Left lung (tissue), 10 donors: ENCODE measurements around the gene TTC31. TPM values are rescaled to one million over a fixed set of nuclear protein-coding genes. Genes with fewer than 3 reads are reported as not detected.
"Not testable (repeated sequence)": the region's sequence is repeated elsewhere in the genome, so short reads cannot be mapped to it uniquely, and the experiment has no call there.

Source experiments
- ATAC-seq: fragments of 200-7000 bp; cut with Tn5 transposase; one replicate; pipeline ENCODE4 v1.9.1; 2020; ENCODE audit warnings: moderate library complexity
- DNase-seq, 4 donors: peaks; one replicate each; pipeline ENCODE4 v3.0.0-alpha.2; 2013 to 2020
- H3K27ac ChIP-seq, 2 donors: fragments of 200-600 bp; sonication (generic) in 1 of 2; one replicate each; pipeline versions ENCODE4 v1.5.0 to v1.8.0; 2020 to 2021
- H3K27me3 ChIP-seq, 2 donors: fragments of 200-600 bp; sonication (generic) in 1 of 2; one replicate each; pipeline versions ENCODE4 v1.5.0 to v1.8.0; 2020 to 2021
- H3K36me3 ChIP-seq, 2 donors: fragments of 200-600 bp; sonication (generic) in 1 of 2; one replicate each; pipeline versions ENCODE4 v1.5.0 to v1.8.0; 2020 to 2021
- H3K4me1 ChIP-seq, 2 donors: fragments of 200-600 bp; one replicate each; pipeline ENCODE4 v1.8.0; 2021
- H3K4me3 ChIP-seq, 2 donors: fragments of 200-600 bp; sonication (generic) in 1 of 2; one replicate each; pipeline versions ENCODE4 v1.5.0 to v1.8.0; 2020 to 2021; ENCODE audit warnings: mild to moderate bottlenecking in 1 of 2
- H3K9me3 ChIP-seq, 2 donors: fragments of 200-600 bp; sonication (generic) in 1 of 2; one replicate each; pipeline versions ENCODE4 v1.5.0 to v1.8.0; 2020 to 2021
- intact Hi-C, 2 donors: fragments of 100-400 bp; cut with DNase I; formaldehyde crosslinking; loops; one replicate each; pipeline versions ENCODE4 v1.11.2 to v1.14.2; 2022
- polyA plus RNA-seq, 6 donors: library from polyadenylated mRNA; unstranded; fragments of 120-200 nt; gene quantifications; one replicate each; pipeline ENCODE4 v1.2.1, GENCODE V29; 2013; ENCODE audit not compliant: insufficient read length in 6 of 6
- total RNA-seq, 2 donors: library from RNA; stranded (reverse); fragmentation: NEBNext Ultra II Directional; extraction: Animal tissue kit (Norgen Biotek cat#: 25700); gene quantifications; one replicate each; pipeline ENCODE4 v1.2.1, GENCODE V29; 2021
- TF ChIP-seq, protein P1 (sequence below), 2 donors: fragments of 200-600 bp; sonication (generic) in 1 of 2; IDR thresholded peaks; one replicate each; pipeline versions ENCODE4 v1.5.0 to v1.8.0; 2021; ENCODE audit warnings: antibody characterized with exemption in 2 of 2
- donor health status: DM: no; HTN: yes; CAD: no.
- donor health status: DM: no; HTN: no; CAD: no.

TTC31 gene
- total and polyA plus RNA-seq, 8 donors: 22.1 to 38.4 (median 33.5) TPM

DNA sequence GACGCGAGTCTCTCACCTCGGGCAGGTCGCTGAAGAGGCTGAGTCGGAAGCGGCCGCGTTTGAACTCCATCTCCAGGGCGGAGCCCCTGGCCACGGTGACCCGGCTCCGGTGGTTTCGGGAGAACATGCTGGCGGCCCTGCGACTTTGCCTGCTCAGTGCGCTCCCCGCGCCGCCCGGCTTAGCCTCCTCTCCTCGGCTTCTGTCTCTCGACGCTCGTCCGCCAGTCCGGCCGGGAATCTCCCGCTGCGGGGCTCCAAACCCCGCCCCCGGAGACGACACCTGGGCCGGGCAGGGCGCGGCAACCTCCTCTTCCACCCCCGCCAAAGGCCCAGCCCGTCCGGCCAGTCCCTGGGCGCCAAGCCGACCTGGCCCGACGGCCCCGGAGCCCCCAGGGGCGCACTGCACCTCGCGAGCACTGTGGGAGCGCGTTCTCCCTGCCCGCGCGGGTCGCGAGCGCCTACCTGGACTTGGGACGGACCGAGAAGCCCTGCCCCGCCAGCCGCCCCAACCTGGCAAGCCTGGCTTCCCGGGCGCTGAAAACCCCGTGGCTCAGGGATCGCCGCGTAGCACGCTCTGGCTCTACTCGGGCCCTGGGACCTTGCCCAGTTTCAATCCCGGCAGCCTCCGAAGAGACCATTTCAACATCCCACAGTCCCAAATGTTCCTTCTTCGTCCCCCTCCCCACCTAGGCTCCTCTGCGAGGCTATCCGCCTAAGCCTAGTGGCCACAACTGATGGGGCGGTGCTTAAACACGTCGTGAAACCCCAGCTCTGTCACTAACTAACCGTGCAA, 41.0 kb upstream of the TTC31 start, which contains the start of gene RTKN:
Gene RTKN, minus strand, starts transcription at position 248 of the 793 bp plus-strand sequence. Its CDS starts 121 bp downstream, at position 127.
- DNase-seq (peak; percentile 28 to 90 (median 62)), ATAC-seq (peak; percentile 78)
- Histone ChIP-seq H3K36me3 (no peaks in the 10 kb centered on the region), H3K4me1 (peaks cover 5 to 39% of the 10 kb centered on the region in 2 donors), H3K4me3 (peak within 1 kb of the TSS; percentile 47 to 50), H3K9me3 (no peaks in the 10 kb centered on the region), H3K27ac (peak within 1 kb of the TSS; percentile 77 to 81), H3K27me3 (peaks cover 5 to 61% of the 10 kb centered on the region in 2 donors)
- TF ChIP-seq, protein P1, sequence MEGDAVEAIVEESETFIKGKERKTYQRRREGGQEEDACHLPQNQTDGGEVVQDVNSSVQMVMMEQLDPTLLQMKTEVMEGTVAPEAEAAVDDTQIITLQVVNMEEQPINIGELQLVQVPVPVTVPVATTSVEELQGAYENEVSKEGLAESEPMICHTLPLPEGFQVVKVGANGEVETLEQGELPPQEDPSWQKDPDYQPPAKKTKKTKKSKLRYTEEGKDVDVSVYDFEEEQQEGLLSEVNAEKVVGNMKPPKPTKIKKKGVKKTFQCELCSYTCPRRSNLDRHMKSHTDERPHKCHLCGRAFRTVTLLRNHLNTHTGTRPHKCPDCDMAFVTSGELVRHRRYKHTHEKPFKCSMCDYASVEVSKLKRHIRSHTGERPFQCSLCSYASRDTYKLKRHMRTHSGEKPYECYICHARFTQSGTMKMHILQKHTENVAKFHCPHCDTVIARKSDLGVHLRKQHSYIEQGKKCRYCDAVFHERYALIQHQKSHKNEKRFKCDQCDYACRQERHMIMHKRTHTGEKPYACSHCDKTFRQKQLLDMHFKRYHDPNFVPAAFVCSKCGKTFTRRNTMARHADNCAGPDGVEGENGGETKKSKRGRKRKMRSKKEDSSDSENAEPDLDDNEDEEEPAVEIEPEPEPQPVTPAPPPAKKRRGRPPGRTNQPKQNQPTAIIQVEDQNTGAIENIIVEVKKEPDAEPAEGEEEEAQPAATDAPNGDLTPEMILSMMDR (IDR thresholded peaks at IDR 0.05): no peak
- intact Hi-C loops: no loop called here

DNA sequence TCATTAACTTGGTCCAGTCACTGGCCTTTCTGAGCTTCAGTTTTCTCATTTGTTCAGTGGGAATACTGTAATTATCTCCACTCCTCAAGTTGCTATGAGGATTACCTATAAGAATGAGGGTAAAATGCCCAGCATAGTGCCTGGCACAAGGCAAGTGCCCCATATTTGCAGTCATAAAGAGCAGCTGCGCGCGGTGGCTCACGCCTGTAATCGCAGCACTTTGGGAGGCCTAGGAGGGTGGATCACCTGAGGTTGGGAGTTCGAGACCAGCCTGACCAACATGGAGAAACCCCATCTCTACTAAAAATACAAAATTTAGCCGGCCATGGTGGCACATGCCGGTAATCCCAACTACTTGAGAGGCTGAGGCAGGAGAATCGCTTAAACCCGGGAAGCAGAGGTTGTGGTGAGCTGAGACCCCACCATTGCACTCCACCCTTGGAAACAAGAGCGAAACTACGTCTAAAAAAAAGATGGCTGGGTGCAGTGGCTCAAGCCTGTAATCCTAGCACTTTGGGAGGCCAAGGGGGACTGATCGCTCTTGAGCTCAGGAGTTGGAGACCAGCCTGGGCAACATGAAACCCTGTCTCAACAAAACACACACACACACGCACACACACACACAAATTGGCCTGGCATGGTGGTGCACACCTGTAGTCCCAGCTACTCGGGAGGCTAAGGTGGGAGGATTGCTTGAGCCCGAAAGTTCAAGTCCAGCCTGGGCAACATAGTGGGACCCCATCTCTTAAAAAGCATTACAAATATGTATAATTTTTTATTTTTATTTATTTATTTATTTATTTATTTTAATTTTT, 40.2 kb upstream of the TTC31 start:
- Histone ChIP-seq H3K4me1 (peaks cover 5 to 37% of the 10 kb centered on the region in 2 donors), H3K27me3 (peaks cover 5 to 61% of the 10 kb centered on the region in 2 donors), H3K27ac (peak overlapping the region; percentile 77 to 81), H3K4me3 (peak overlapping the region in 1 of 2 donors; percentile 50)
- H3K36me3 ChIP-seq, H3K9me3 ChIP-seq, ATAC-seq, DNase-seq, intact Hi-C loops: not testable (repeated sequence)

DNA sequence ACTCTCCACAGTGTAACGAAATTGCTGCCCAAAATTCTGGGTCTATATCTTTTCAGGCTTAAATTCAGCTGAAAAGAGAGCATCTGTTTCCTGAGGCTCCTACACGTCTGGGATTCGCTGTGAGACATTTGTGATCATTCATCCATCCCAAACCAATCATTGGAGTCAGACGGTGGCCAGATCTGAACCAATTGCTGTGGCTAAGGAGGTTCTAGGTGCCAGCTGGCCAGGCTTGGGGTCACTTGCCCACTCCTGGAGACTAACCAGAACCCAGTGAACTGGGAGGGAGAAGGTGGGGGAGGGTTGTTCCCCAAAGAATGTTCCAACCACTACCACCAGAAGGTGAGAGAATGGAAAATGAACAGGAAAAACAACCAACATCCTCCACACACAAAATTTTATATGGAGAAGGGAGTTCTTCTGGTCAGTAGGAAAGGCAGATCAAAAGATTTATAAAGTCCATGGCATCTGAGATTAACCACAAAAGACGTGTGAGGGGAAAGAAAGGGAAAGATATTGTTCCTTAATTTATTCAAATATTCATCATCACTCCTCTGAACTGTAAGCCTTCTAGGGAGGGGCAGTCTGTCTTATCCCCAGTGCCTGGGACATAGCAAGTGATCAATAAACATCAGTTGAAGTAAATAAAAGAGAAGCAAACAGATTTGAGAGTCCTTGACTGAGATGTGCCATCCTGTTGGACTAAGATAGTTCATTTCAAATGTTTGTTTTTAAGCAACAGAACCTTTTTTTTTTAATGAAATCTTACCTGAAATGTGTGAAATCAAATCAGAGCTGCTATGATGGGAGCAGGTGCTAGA, 38.2 kb upstream of the TTC31 start:
- no peak for ATAC-seq
- Histone ChIP-seq H3K27me3 (peaks cover 5 to 49% of the 10 kb centered on the region in 2 donors), H3K27ac (no peak overlapping the region), H3K36me3 (no peaks in the 10 kb centered on the region), H3K9me3 (no peaks in the 10 kb centered on the region), H3K4me1 (peaks cover 3 to 24% of the 10 kb centered on the region in 2 donors), H3K4me3 (no peak overlapping the region)
- TF ChIP-seq, protein P1 (IDR thresholded peaks at IDR 0.05): no peak
- no peak for DNase-seq
- intact Hi-C loops: no loop called here

DNA sequence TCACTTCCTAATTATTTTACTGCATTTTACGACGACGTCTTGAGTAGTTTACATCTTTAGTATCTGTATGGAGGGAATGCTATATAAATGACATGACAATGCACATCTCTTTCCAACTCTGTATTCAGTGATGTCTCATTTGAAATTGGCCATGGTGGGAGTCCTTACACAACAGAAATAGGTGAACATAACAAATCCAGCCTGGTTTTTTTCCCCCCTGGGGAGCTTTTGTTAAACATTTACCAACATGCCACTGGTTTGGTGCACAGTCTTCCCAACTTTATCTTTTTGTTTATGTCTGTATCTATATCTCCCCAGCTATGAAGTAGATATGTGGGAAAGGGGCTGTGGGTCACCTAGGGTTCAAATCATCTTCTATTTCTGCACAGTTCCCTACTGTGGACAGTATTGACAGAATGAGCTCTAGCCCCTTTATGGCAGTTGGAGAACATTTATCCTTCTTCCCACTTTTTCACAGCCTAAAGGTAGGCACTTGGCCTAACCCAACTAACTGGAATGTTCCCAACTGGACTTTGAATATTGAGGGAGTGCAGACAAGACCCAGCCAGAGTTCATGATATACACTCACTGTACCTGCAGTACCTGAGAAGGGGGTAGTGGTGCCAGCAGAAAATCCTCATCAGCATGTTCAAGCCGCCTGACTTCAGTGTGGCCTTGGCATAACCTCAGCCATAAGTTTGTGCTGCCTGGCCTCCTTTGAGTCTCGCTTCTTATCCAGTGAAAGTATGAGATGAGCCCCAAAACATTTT, 35.5 kb upstream of the TTC31 start:
- Histone ChIP-seq H3K9me3 (no peaks in the 10 kb centered on the region), H3K4me1 (no peaks in the 10 kb centered on the region), H3K27ac (no peak overlapping the region), H3K27me3 (peaks cover 0 to 22% of the 10 kb centered on the region in 2 donors), H3K4me3 (no peak overlapping the region), H3K36me3 (no peaks in the 10 kb centered on the region)
- DNase-seq: no peak
- intact Hi-C loops: no loop called here
- TF ChIP-seq, protein P1 (IDR thresholded peaks at IDR 0.05): no peak
- no peak for ATAC-seq

DNA sequence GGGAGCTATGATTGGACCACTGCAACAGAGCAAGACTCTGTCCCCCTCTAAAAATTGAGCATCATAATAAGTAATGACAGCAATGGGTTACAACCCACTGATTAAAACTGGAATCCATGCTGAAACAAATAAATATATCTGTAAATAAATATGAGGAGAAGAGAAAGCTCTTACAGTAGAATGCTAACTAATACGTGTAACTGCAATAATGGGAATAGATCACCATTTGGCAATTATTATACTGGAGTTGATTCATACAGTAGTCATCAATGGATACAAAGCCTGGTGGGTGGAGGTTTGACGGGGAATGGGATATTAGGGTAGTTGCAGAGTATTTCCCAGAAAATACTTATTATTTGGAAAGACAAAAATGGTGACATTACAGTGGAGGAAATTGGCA, 34.1 kb upstream of the TTC31 start:
- no peak overlapping the region for H3K4me3 ChIP-seq
- DNase-seq (no peak), ATAC-seq (no peak)
- H3K9me3 ChIP-seq: no peaks in the 10 kb centered on the region
- H3K27me3 ChIP-seq: peaks cover 0 to 9% of the 10 kb centered on the region in 2 donors
- H3K27ac ChIP-seq: no peak overlapping the region
- TF ChIP-seq, protein P1 (IDR thresholded peaks at IDR 0.05): no peak
- H3K4me1 ChIP-seq: no peaks in the 10 kb centered on the region
- intact Hi-C loops: no loop called here
- H3K36me3 ChIP-seq: no peaks in the 10 kb centered on the region
